OCI-LY3 (cell line): ENCODE measurements around the gene FAM216A.

Source experiments
- EZH2phosphoT487 ChIP-seq: fragments of 200-600 bp; shearing (Covaris generic); IDR thresholded peaks from 2 replicates; pipeline ENCODE4 v1.6.1; 2018; ENCODE audit warnings: antibody characterized with exemption, mixed run types, low read depth
- TF ChIP-seq, protein P1 (sequence below): fragments of 200-600, 300-600 bp; sonication (generic); IDR thresholded peaks from 2 replicates; pipeline ENCODE4 v1.5.1; 2014; ENCODE audit warnings: antibody characterized with exemption, low read length, low read depth

DNA sequence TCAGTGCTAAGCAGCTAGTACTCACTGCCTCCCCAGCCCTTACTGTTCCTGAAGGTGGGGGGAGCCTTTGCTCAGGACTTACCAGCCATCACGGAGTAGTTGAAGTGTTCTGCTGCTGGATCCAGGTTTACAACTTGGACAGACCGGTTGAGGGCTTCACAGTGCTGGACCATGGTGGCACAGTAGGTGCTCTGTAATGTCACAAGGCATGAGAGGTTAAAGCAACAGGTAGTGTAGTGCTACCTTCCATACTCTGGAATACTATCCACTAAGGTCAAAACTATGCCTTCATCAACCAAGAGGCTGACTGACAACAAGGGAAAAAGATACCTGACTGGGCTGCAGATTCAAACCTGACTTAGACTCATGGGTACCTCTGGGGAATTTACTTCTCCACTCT, 3.6 kb upstream of the FAM216A start:
- TF ChIP-seq, protein P1, sequence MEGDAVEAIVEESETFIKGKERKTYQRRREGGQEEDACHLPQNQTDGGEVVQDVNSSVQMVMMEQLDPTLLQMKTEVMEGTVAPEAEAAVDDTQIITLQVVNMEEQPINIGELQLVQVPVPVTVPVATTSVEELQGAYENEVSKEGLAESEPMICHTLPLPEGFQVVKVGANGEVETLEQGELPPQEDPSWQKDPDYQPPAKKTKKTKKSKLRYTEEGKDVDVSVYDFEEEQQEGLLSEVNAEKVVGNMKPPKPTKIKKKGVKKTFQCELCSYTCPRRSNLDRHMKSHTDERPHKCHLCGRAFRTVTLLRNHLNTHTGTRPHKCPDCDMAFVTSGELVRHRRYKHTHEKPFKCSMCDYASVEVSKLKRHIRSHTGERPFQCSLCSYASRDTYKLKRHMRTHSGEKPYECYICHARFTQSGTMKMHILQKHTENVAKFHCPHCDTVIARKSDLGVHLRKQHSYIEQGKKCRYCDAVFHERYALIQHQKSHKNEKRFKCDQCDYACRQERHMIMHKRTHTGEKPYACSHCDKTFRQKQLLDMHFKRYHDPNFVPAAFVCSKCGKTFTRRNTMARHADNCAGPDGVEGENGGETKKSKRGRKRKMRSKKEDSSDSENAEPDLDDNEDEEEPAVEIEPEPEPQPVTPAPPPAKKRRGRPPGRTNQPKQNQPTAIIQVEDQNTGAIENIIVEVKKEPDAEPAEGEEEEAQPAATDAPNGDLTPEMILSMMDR = no peak
- no peak for TF ChIP-seq EZH2phosphoT487
